HepG2 (cell line): ENCODE data around the gene CNNM2. TPM values are rescaled to one million over a fixed set of nuclear protein-coding genes. Genes with fewer than 3 reads are reported as not detected.

Experiments
- ATAC-seq: fragments of 200-7000 bp; cut with Tn5 transposase; 3 replicates; pipeline ENCODE4 v1.9.1; 2020; ENCODE audit warnings: mild to moderate bottlenecking, moderate library complexity
- BruUV-seq: library from RNA; stranded (reverse); fragments of 400-500 nt; replicated peaks from 2 replicates; lab custom pipeline; 2021; lab: Mats Ljungman, UMichigan
- CTCF ChIA-PET: fragments of 300-600 bp; formaldehyde crosslinking; extraction: SDS; loops from one replicate; lab custom pipeline; 2021; ENCODE audit warnings: low total read pairs, inconsistent platforms, low intra/inter-chr PET ratio; lab: Yijun Ruan, JAX
- POLR2A ChIA-PET: fragments of 350-600 bp; sonication (Branson Sonifier 250); formaldehyde crosslinking; loops from one replicate; lab custom pipeline; 2020; ENCODE audit warnings: antibody characterized with exemption, inconsistent platforms; lab: Yijun Ruan, JAX
- DNase-seq: peaks from one replicate; pipeline ENCODE4 v3.0.0-alpha.2; 2015; ENCODE audit warnings: low spot score
- FAIRE-seq: peaks from 3 replicates; lab custom pipeline; 2011; peaks lifted over from hg19 to GRCh38; lab: Jason Lieb, UNC
- H2AFZ ChIP-seq: one replicate; pipeline ENCODE4 v1.6.1; 2011; ENCODE audit warnings: low read length, inconsistent platforms
- H3K27ac ChIP-seq: fragments of 300-600 bp; 3 replicates; pipeline ENCODE4 v1.8.0; 2011; ENCODE audit warnings: mixed run types, mild to moderate bottlenecking, mixed read lengths, low read length, inconsistent platforms; ENCODE audit not compliant: insufficient read depth; ENCODE audit errors: extremely low read length
- H3K27me3 ChIP-seq, 2 experiments: fragments of 200-600 bp in 1 of 2; 2 replicates in 1 of 2; 3 replicates in 1 of 2; pipeline versions ENCODE4 v1.6.0 to v1.8.0; 2011; ENCODE audit warnings: low read length in 2 of 2, mild to moderate bottlenecking in 2 of 2, moderate library complexity in 2 of 2, inconsistent platforms in 1 of 2; ENCODE audit not compliant: insufficient read depth in 2 of 2, control insufficient read depth in 1 of 2
- H3K36me3 ChIP-seq, 2 experiments: fragments of 200-600 bp in 1 of 2; replicated peaks in 1 of 2; 2 replicates in 1 of 2; 3 replicates in 1 of 2; pipeline versions ENCODE4 v1.5.1 to v1.8.0; 2011; ENCODE audit warnings: low read length in 2 of 2, inconsistent platforms in 1 of 2; ENCODE audit not compliant: insufficient read depth in 2 of 2, control insufficient read depth in 1 of 2
- H3K4me1 ChIP-seq: 2 replicates; pipeline ENCODE4 v1.5.1; 2012; ENCODE audit warnings: low read length, inconsistent platforms; ENCODE audit not compliant: insufficient read depth
- H3K4me2 ChIP-seq: 2 replicates; pipeline ENCODE4 v1.6.0; 2011; ENCODE audit warnings: low read depth, low read length, inconsistent platforms
- H3K4me3 ChIP-seq, 3 experiments: fragments of 200-600 bp in 1 of 3; sonication (generic), shearing (Covaris generic) in 1 of 3; replicated peaks in 1 of 3; 2 replicates each; pipeline ENCODE4 v1.5.1; 2011 to 2016; ENCODE audit warnings: low read length in 3 of 3, inconsistent platforms in 2 of 3, low read depth in 2 of 3, mild to moderate bottlenecking in 2 of 3, control low read depth in 1 of 3, mixed read lengths in 1 of 3; ENCODE audit not compliant: insufficient read depth in 1 of 3
- H3K79me2 ChIP-seq: one replicate; pipeline ENCODE4 v1.6.1; 2011; ENCODE audit warnings: low read length, inconsistent platforms; ENCODE audit not compliant: insufficient read depth
- H3K9ac ChIP-seq: 2 replicates; pipeline ENCODE4 v1.6.0; 2011; ENCODE audit warnings: mild to moderate bottlenecking, low read depth, low read length, inconsistent platforms; ENCODE audit not compliant: insufficient read depth
- H3K9me3 ChIP-seq: 2 replicates; pipeline ENCODE4 v1.5.1; 2012; ENCODE audit warnings: mild to moderate bottlenecking, low read length
- H4K20me1 ChIP-seq: 2 replicates; pipeline ENCODE4 v1.6.0; 2011; ENCODE audit warnings: inconsistent platforms, mild to moderate bottlenecking, low read length, moderate library complexity; ENCODE audit not compliant: insufficient read depth
- BCL6 ChIP-seq: IDR thresholded peaks from 2 replicates; pipeline ENCODE4 v1.6.1; 2016; ENCODE audit warnings: missing genetic modification reagents, missing compliant biosample characterization
- CENPX ChIP-seq: sonication (generic); formaldehyde crosslinking; IDR thresholded peaks from 2 replicates; pipeline ENCODE4 v1.9.0; 2021; ENCODE audit warnings: mild to moderate bottlenecking, missing genetic modification reagents, moderate library complexity
- ELF4 ChIP-seq: sonication (generic); formaldehyde crosslinking; IDR thresholded peaks from 2 replicates; pipeline ENCODE4 v1.5.0; 2020; ENCODE audit warnings: missing genetic modification reagents, mild to moderate bottlenecking, moderate library complexity, borderline replicate concordance
- GMEB1 ChIP-seq: sonication (generic); formaldehyde crosslinking; IDR thresholded peaks from 2 replicates; pipeline ENCODE4 v1.5.1; 2020; ENCODE audit warnings: missing genetic modification reagents, mild to moderate bottlenecking, borderline replicate concordance
- HDAC1 ChIP-seq: sonication (generic); formaldehyde crosslinking; IDR thresholded peaks from 2 replicates; pipeline ENCODE4 v1.5.1; 2020; ENCODE audit warnings: mild to moderate bottlenecking, missing genetic modification reagents
- HNRNPL ChIP-seq: fragments of 200-400 bp; formaldehyde crosslinking; IDR thresholded peaks from 2 replicates; pipeline ENCODE4 v1.6.1; 2017; ENCODE audit warnings: mild to moderate bottlenecking, low read depth, low read length
- MIER3 ChIP-seq: IDR thresholded peaks from 2 replicates; pipeline ENCODE4 v1.6.1; 2016; ENCODE audit warnings: missing compliant biosample characterization, borderline replicate concordance
- NFYB ChIP-seq: sonication (generic); formaldehyde crosslinking; IDR thresholded peaks from 2 replicates; pipeline ENCODE4 v1.4.0; 2020; ENCODE audit warnings: missing genetic modification reagents
- PPARG ChIP-seq: conservative IDR thresholded peaks from 2 replicates; pipeline ENCODE4 v1.6.1; 2016; ENCODE audit warnings: missing biosample characterization, missing genetic modification reagents
- REL ChIP-seq: sonication (generic); formaldehyde crosslinking; conservative IDR thresholded peaks from 2 replicates; pipeline ENCODE4 v1.8.0; 2022; ENCODE audit warnings: mild to moderate bottlenecking, missing genetic modification reagents, moderate library complexity
- TAF1 ChIP-seq: sonication (generic); formaldehyde crosslinking; IDR thresholded peaks from 2 replicates; pipeline ENCODE4 v1.4.0; 2020; ENCODE audit warnings: missing genetic modification reagents
- ZBTB39 ChIP-seq: sonication (generic); formaldehyde crosslinking; IDR thresholded peaks from 2 replicates; pipeline ENCODE4 v1.5.0; 2020; ENCODE audit warnings: missing genetic modification reagents
- ZFX ChIP-seq: sonication (generic); formaldehyde crosslinking; IDR thresholded peaks from 2 replicates; pipeline ENCODE4 v1.4.0; 2020; ENCODE audit warnings: mild to moderate bottlenecking, low read depth, missing genetic modification reagents, moderate library complexity
- ZMYM4 ChIP-seq: sonication (generic); formaldehyde crosslinking; IDR thresholded peaks from 2 replicates; pipeline ENCODE4 v1.8.1; 2023; ENCODE audit warnings: mild to moderate bottlenecking, missing genetic modification reagents
- ZNF18 ChIP-seq: sonication (generic); formaldehyde crosslinking; IDR thresholded peaks from 2 replicates; pipeline ENCODE4 v1.8.0; 2022; ENCODE audit warnings: mild to moderate bottlenecking, missing genetic modification reagents; ENCODE audit not compliant: insufficient replicate concordance
- ZNF704 ChIP-seq: sonication (generic); formaldehyde crosslinking; IDR thresholded peaks from 2 replicates; pipeline ENCODE4 v1.8.1; 2023; ENCODE audit warnings: mild to moderate bottlenecking, inconsistent platforms, moderate library complexity, missing genetic modification reagents, borderline replicate concordance
- ZSCAN22 ChIP-seq: sonication (generic); formaldehyde crosslinking; IDR thresholded peaks from 2 replicates; pipeline ENCODE4 v1.4.0; 2020; ENCODE audit warnings: mild to moderate bottlenecking, missing genetic modification reagents
- ZSCAN30 ChIP-seq: sonication (generic); formaldehyde crosslinking; IDR thresholded peaks from 2 replicates; pipeline ENCODE4 v1.5.0; 2020; ENCODE audit warnings: mild to moderate bottlenecking, missing genetic modification reagents
- WGBS: methylation state at CpG from one replicate; pipeline ENCODE4 v1.1.6; 2017; ENCODE audit warnings: low lambda C conversion rate; 5-methylcytosine and 5-hydroxymethylcytosine counted together
- in situ Hi-C: cut with HindIII; loops from 2 replicates; pipeline ENCODE4 v1.10.0; 2017; ENCODE audit warnings: low pct_unique_long_range_greater_than_20kb; ENCODE audit not compliant: extremely low pct_ligation_motif_present
- intact Hi-C: fragments of 100-400 bp; cut with micrococcal nuclease; formaldehyde crosslinking; loops from one replicate; pipeline ENCODE4 v1.10.0; 2022; ENCODE audit not compliant: unreplicated experiment
- polyA plus RNA-seq, 8 experiments: library from polyadenylated mRNA; depleted of rRNA in 3 of 8; stranded (reverse) in 7 of 8; unstranded in 1 of 8; fragments of >200 nt; fragmentation: Illumina TruSeq in 4 of 8; extraction: Trizol in 4 of 8; gene quantifications; 2 replicates each; pipeline versions ENCODE4 v1.2.1 to v1.2.3, GENCODE V29; 2011 to 2016; ENCODE audit warnings: low read depth in 4 of 8, missing spikeins in 1 of 8, mixed read lengths in 1 of 8; ENCODE audit not compliant: insufficient read depth in 1 of 8
- total RNA-seq, 5 experiments: library from RNA; depleted of rRNA; stranded (reverse); fragments of >200 nt; fragmentation: Illumina TruSeq; extraction: Trizol; gene quantifications; 2 replicates each; pipeline ENCODE4 v1.2.3, GENCODE V29; 2016; ENCODE audit warnings: low read depth in 1 of 5

CNNM2 gene
- total and polyA plus RNA-seq, 2 of the 13 experiments (the other 11 are each of a cell fraction or from before 2014, with no cell fraction given): 7.1 to 9.0 TPM

- Histone ChIP-seq H3K27me3 (no peaks in the 10 kb centered on the region), H3K9ac (no peak overlapping the region), H3K4me1 (peaks cover under 1% of the 10 kb centered on the region; the same call in 1 of the 2 replicates), H2AFZ (no peak overlapping the region), H3K27ac (no peak overlapping the region), H3K4me2 (no peak overlapping the region), H3K4me3 (no peak overlapping the region), H3K36me3 (no peaks in the 10 kb centered on the region), H3K9me3 (no peaks in the 10 kb centered on the region), H4K20me1 (no peaks in the 10 kb centered on the region), H3K79me2 (no peaks in the 10 kb centered on the region)
- FAIRE-seq (no peak), DNase-seq (no peak), ATAC-seq (no peak)
- 85% methylated on average over 5 of the region's 5 CpGs for WGBS
- POLR2A ChIA-PET: no interaction called here
- in situ Hi-C loops (no loop called here), intact Hi-C loops (no loop called here)
- TF ChIP-seq BCL6 (CRISPR knock-in tag): no peak
- TF ChIP-seq ZNF18 (CRISPR knock-in tag): no peak
- no peak for TF ChIP-seq TAF1
- no peak for TF ChIP-seq REL (CRISPR knock-in tag)
- TF ChIP-seq ZNF704 (CRISPR knock-in tag): no peak
- TF ChIP-seq CENPX (CRISPR knock-in tag): no peak
- no peak for TF ChIP-seq HDAC1
- no peak for TF ChIP-seq ZBTB39 (CRISPR knock-in tag)
- TF ChIP-seq NFYB (CRISPR knock-in tag): no peak
- no peak for TF ChIP-seq ZFX
- no peak for TF ChIP-seq MIER3 (CRISPR knock-in tag)
- TF ChIP-seq PPARG (CRISPR knock-in tag): no peak
- TF ChIP-seq ZSCAN30 (CRISPR knock-in tag): no peak
- no peak for TF ChIP-seq ZSCAN22 (CRISPR knock-in tag)
- no peak for TF ChIP-seq GMEB1 (CRISPR knock-in tag)
- no peak for TF ChIP-seq HNRNPL
- TF ChIP-seq ELF4 (CRISPR knock-in tag): no peak
- TF ChIP-seq ZMYM4 (CRISPR knock-in tag): no peak
- BruUV-seq: no TSS peak
- CTCF ChIA-PET: no interaction called here
Observed at GRCh38 chr10:103013416-103013815, 95.3 kb downstream of the CNNM2 start.
